ENCODE data around the gene C5AR1. TPM values are rescaled to one million over a fixed set of nuclear protein-coding genes. Genes with fewer than 3 reads are reported as not detected.
"Not testable (repeated sequence)": the region's sequence is repeated elsewhere in the genome, so short reads cannot be mapped to it uniquely, and the experiment has no call there.

The C5AR1 gene
- polyA plus RNA-seq, 3 donors, result 143 to 1,132 (median 320) TPM

GRCh38 chr19:47362321-47362720, 52.7 kb downstream of the C5AR1 start:
- no peak overlapping the region for H3K4me3 ChIP-seq (replicated peaks in 1 of 3; ENCODE audit: low read depth in 2 of 3, low read length in 3 of 3)
- TF ChIP-seq CTCF (IDR thresholded peaks at IDR 0.05), result no peak
- peaks cover 59 to 74% of the 10 kb centered on the region in 2 donors for H3K36me3 ChIP-seq (replicated peaks in 1 of 2; ENCODE audit: control insufficient read depth in 1 of 2, insufficient read depth in 2 of 2, low read length in 2 of 2)
- H3K79me2 ChIP-seq (ENCODE audit: insufficient read depth, low read length), result peaks cover 8% of the 10 kb centered on the region
- DNase-seq, result no peak
- H4K20me1 ChIP-seq (ENCODE audit: insufficient read depth, low read length), result no peaks in the 10 kb centered on the region
- Mint-ChIP-seq H3K4me3 (no peak overlapping the region), H3K4me1 (peaks cover 25% of the 10 kb centered on the region), H3K27ac (peak overlapping the region in 6 of 7 donors; percentile 75 to 88 (median 80)), H3K27me3 (ENCODE audit: low read depth in 3 of 3) (peaks cover 0 to 2% (median 0%) of the 10 kb centered on the region in 3 donors), H3K36me3 (peaks cover 80 to 92% of the 10 kb centered on the region in 2 donors), H3K9me3 (peaks cover under 1 to 13% (median 3%) of the 10 kb centered on the region in 7 donors)
- H3K9ac ChIP-seq (ENCODE audit: insufficient read depth, low read length, poor library complexity, severe bottlenecking), result no peak overlapping the region
- intact Hi-C loops (cut with micrococcal nuclease), result no loop called here
- peaks cover 5% of the 10 kb centered on the region in 2 donors for H3K9me3 ChIP-seq (replicated peaks in 1 of 2; ENCODE audit: control insufficient read depth in 1 of 2, insufficient read depth in 1 of 2, low read length in 2 of 2)
- H3K4me1 ChIP-seq (ENCODE audit: control insufficient read depth in 1 of 2, insufficient read depth in 2 of 2, low read length in 2 of 2), result peaks cover 23 to 29% of the 10 kb centered on the region in 2 donors
- H2AFZ ChIP-seq (ENCODE audit: insufficient read depth, low read depth, low read length, poor library complexity, severe bottlenecking), result no peak overlapping the region
- 98% methylated on average over 17 of the region's 21 CpGs for WGBS (ENCODE audit: insufficient coverage)
- no peaks in the 10 kb centered on the region for H3K27me3 ChIP-seq (ENCODE audit: control insufficient read depth in 2 of 2, insufficient read depth in 2 of 2, low read length in 2 of 2)
- no peak overlapping the region for H3K27ac ChIP-seq (ENCODE audit: low read depth in 1 of 2, low read length in 2 of 2)
- no peak overlapping the region for H3K4me2 ChIP-seq (replicated peaks; ENCODE audit: extremely low read depth, low read length, poor library complexity, severe bottlenecking)

- Histone ChIP-seq H3K36me3 (replicated peaks in 1 of 2; ENCODE audit: control insufficient read depth in 1 of 2, insufficient read depth in 2 of 2, low read length in 2 of 2) (peaks cover 44 to 61% of the 10 kb centered on the region in 2 donors), H3K4me1 (ENCODE audit: control insufficient read depth in 1 of 2, insufficient read depth in 2 of 2, low read length in 2 of 2) (peaks cover 23 to 32% of the 10 kb centered on the region in 2 donors), H3K27ac (ENCODE audit: low read depth in 1 of 2, low read length in 2 of 2) (peak overlapping the region; percentile 98 to 99), H3K27me3 (ENCODE audit: control insufficient read depth in 2 of 2, insufficient read depth in 2 of 2, low read length in 2 of 2) (no peaks in the 10 kb centered on the region), H3K9ac (ENCODE audit: insufficient read depth, low read length, poor library complexity, severe bottlenecking) (peak overlapping the region; percentile 74), H3K9me3 (replicated peaks in 1 of 2; ENCODE audit: control insufficient read depth in 1 of 2, insufficient read depth in 1 of 2, low read length in 2 of 2) (no peaks in the 10 kb centered on the region), H3K79me2 (ENCODE audit: insufficient read depth, low read length) (peaks cover 8% of the 10 kb centered on the region), H3K4me3 (replicated peaks in 1 of 3; ENCODE audit: low read depth in 2 of 3, low read length in 3 of 3) (peak overlapping the region in 1 of 3 experiments; percentile 34), H3K4me2 (replicated peaks; ENCODE audit: extremely low read depth, low read length, poor library complexity, severe bottlenecking) (peak overlapping the region; percentile 35), H4K20me1 (ENCODE audit: insufficient read depth, low read length) (no peaks in the 10 kb centered on the region), H2AFZ (ENCODE audit: insufficient read depth, low read depth, low read length, poor library complexity, severe bottlenecking) (peak overlapping the region; percentile 15)
- Mint-ChIP-seq H3K27ac (peak overlapping the region; percentile 97 to 99 (median 98)), H3K27me3 (ENCODE audit: low read depth in 3 of 3) (peaks cover 0 to 2% (median 0%) of the 10 kb centered on the region in 3 donors), H3K36me3 (peaks cover 69 to 84% of the 10 kb centered on the region in 2 donors), H3K9me3 (peaks cover 0 to 6% (median 0%) of the 10 kb centered on the region in 7 donors), H3K4me1 (peaks cover 29% of the 10 kb centered on the region), H3K4me3 (peak overlapping the region in 1 of 2 donors; percentile 48)
- intact Hi-C loops (cut with micrococcal nuclease), result no loop called here
- peak; percentile 81 to 97 (median 90) for DNase-seq
- TF ChIP-seq CTCF (IDR thresholded peaks at IDR 0.05), result no peak
- 61% methylated on average over 7 of the region's 13 CpGs for WGBS (ENCODE audit: insufficient coverage)
These were observed 54.3 kb downstream of the C5AR1 start for GRCh38 chr19:47363758-47364531.

GRCh38 chr19:47365455-47365854, 55.8 kb downstream of the C5AR1 start:
- DNase-seq; H2AFZ ChIP-seq (ENCODE audit: insufficient read depth, low read depth, low read length, poor library complexity, severe bottlenecking); H3K9ac ChIP-seq (ENCODE audit: insufficient read depth, low read length, poor library complexity, severe bottlenecking); H3K4me2 ChIP-seq (replicated peaks; ENCODE audit: extremely low read depth, low read length, poor library complexity, severe bottlenecking); H3K79me2 ChIP-seq (ENCODE audit: insufficient read depth, low read length); H3K27me3 ChIP-seq (ENCODE audit: control insufficient read depth in 2 of 2, insufficient read depth in 2 of 2, low read length in 2 of 2); H3K9me3 ChIP-seq (replicated peaks in 1 of 2; ENCODE audit: control insufficient read depth in 1 of 2, insufficient read depth in 1 of 2, low read length in 2 of 2); H3K27ac ChIP-seq (ENCODE audit: low read depth in 1 of 2, low read length in 2 of 2); H3K4me3 ChIP-seq (replicated peaks in 1 of 3; ENCODE audit: low read depth in 2 of 3, low read length in 3 of 3); H4K20me1 ChIP-seq (ENCODE audit: insufficient read depth, low read length); intact Hi-C loops (cut with micrococcal nuclease); H3K27me3 Mint-ChIP-seq (ENCODE audit: low read depth in 3 of 3); H3K9me3 Mint-ChIP-seq; H3K4me3 Mint-ChIP-seq: not testable (repeated sequence)
- peaks cover 38 to 47% of the 10 kb centered on the region in 2 donors for H3K4me1 ChIP-seq (ENCODE audit: control insufficient read depth in 1 of 2, insufficient read depth in 2 of 2, low read length in 2 of 2)
- 100% methylated on average over 4 of the region's 10 CpGs for WGBS (ENCODE audit: insufficient coverage)
- peak overlapping the region in 6 of 7 donors; percentile 57 to 98 (median 80) for H3K27ac Mint-ChIP-seq
- H3K36me3 ChIP-seq (replicated peaks in 1 of 2; ENCODE audit: control insufficient read depth in 1 of 2, insufficient read depth in 2 of 2, low read length in 2 of 2), result peaks cover 30 to 46% of the 10 kb centered on the region in 2 donors
- peaks cover 65 to 78% of the 10 kb centered on the region in 2 donors for H3K36me3 Mint-ChIP-seq
- peaks cover 44% of the 10 kb centered on the region for H3K4me1 Mint-ChIP-seq
